ENCODE data around the gene PIP5K1B.

The PIP5K1B gene

DNA sequence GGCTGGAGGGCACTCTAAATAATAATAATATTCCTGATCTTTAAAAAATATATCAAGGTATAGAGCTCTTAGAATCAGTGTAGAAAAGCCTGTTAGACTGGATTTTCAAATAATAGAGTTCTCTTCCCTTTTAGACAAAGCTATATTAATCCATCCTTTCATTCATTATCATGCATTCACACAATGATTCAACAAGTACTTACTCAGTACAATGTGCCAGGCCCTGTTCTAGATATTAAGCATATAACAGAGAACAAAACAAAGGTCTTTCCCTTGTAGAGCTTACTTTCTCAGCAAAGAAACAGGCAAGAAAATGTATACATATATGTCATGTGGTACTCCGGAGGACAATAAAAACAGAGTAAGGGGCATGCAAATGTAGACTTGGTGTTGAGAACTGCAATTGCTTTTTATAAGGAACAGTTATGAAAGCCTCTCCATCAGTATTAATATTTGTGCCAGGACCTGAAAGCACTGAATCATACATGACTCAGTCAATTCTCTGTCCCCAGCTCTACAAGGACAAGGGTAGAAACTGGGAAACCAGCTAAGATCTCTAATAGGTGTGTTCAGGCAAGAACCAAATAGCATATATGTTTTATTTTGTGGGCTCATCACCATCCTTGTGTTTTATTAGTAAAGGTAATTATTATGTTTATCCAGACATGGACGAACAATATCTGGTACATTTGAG lies 72.2 kb downstream of the PIP5K1B start:
- DNase-seq, result no peak

GRCh38 chr9:68778635-68779034 lies 73.6 kb downstream of the PIP5K1B start:
- no peak for DNase-seq

- DNase-seq, result peak; percentile 67
These were observed 74.7 kb downstream of the PIP5K1B start for GRCh38 chr9:68779558-68780379.

GRCh38 chr9:68780380-68780712 lies 75.3 kb downstream of the PIP5K1B start:
- no peak for DNase-seq

GRCh38 chr9:68780720-68781119 lies 75.7 kb downstream of the PIP5K1B start:
- DNase-seq, result no peak

DNA sequence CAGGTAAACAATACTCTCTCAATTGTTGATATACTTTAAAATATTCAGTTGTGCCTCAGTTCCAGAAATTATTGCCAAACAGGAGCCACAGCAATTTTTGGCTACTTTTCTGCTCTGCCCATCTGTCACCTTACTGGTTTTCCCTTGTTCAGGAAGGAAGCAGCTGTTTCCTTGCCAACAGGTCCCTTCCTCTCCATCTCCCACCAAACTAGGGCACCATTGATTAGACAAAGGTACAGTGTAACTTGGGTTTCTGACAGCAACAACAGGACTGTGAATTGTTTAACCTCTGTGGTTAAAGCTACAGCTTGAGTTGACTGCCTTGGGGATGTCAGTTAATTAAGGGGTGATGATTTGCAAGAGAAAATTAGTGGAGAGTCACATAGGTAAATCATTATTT lies 76.9 kb downstream of the PIP5K1B start:
- no peak for DNase-seq

DNA sequence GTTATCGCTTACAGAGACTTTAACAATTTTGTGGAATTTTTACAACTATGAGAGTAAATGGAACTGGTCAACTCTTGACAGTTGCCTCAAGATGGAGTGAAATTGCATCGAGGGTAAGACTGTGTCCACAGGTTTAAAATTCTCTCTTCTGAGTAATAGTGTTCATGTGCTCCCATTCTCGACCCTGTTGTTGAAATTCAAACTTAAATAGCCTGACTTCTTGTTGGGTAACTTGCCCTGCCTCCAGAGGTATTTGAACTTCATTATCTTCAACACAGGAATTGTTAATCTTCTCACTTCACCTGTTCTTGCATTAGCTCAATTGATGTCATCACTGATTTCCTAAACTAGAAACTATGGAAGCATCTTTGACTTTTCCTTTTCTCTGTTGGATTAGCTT lies 77.5 kb downstream of the PIP5K1B start:
- no peak for DNase-seq

DNA sequence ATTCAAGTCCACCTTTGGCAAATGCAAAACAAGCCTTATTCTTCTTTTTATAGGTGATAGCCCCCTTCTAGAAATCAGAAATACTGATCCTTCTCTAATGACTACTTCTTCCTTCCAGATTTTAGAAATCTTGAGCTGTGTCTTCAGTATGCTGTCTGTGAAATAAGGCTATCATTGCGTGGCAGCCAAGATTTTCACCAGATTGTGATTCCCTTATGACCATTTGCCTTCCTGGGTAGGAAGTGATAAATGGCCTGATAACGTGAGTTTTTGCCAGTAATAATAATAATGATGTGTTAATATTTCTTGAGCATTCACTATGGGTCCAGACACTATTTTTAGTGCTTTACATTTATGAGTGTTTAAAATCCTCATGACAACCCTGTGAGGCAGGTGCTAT lies 80.9 kb downstream of the PIP5K1B start:
- no peak for DNase-seq

- no peak for DNase-seq
These were observed 86.1 kb downstream of the PIP5K1B start for GRCh38 chr9:68791169-68791568.

GRCh38 chr9:68793605-68794343 lies 88.7 kb downstream of the PIP5K1B start:
- DNase-seq, result no peak

- no peak for DNase-seq
These were observed 89.9 kb downstream of the PIP5K1B start for GRCh38 chr9:68794898-68795297.

DNA sequence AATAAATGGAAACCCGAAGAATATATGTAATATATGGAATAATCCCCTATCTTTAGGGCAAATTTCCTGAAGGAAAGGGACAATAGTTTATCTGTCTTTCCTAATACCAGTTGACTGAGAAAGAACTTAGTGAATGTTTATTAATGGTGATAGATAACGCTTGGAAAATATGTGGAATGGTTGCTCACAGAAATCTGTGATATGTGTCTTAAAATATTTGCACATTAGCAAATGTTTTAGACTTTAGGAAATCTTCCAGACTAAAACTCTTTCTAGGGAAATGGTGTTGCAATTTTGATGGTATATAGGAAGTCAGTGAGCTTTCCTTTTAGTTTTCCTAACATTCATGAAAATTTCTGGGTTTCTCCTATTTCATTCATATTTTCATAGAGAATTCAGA lies 90.4 kb downstream of the PIP5K1B start:
- DNase-seq, result no peak

DNA sequence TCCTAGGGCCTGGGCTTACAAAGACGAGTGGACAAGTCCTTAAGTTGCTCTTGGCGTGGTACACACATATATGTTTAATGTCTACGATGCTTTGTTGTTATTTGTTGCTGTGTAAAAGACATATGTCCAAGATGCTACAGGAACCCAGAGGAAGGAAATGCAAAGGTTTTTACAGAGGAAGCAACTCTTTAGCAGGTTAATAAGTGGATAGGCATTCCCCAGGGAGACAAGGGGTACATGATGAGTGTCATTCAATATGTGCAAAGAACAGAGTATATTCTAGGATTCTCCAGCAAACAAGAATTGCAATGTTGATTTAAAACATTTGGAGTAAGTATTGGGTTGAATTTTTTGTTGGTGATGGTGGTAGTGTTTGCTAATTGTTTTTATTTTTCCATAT lies 92.1 kb downstream of the PIP5K1B start:
- no peak for DNase-seq

GRCh38 chr9:68798423-68798822 lies 93.4 kb downstream of the PIP5K1B start:
- no peak for DNase-seq

- DNase-seq, result no peak
These were observed 95.8 kb downstream of the PIP5K1B start for GRCh38 chr9:68800836-68801235.

DNA sequence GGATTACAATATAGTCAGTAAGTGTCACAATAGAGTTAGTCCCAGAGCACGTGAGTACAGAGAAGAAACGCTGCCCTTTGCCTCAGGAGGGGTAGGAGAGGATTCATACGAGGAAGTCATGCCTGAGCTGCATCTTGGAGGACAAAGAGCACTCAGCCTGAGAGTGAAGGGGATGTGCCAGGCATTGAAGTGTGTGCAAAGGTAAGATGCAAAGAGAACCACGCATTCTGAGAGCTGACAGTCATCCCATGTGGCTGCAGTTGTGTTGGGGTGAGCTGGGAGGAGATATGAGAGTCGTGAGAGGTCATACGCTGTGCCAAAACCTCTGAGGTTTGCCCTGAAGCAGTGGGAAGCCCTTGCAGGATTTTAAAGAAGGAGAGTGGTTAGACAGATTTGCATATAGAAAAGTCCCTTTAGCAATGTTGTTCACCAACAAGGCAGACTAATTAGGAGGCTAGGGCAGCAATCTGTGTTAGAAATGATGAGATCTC lies 97.5 kb downstream of the PIP5K1B start:
- no peak for DNase-seq

DNA sequence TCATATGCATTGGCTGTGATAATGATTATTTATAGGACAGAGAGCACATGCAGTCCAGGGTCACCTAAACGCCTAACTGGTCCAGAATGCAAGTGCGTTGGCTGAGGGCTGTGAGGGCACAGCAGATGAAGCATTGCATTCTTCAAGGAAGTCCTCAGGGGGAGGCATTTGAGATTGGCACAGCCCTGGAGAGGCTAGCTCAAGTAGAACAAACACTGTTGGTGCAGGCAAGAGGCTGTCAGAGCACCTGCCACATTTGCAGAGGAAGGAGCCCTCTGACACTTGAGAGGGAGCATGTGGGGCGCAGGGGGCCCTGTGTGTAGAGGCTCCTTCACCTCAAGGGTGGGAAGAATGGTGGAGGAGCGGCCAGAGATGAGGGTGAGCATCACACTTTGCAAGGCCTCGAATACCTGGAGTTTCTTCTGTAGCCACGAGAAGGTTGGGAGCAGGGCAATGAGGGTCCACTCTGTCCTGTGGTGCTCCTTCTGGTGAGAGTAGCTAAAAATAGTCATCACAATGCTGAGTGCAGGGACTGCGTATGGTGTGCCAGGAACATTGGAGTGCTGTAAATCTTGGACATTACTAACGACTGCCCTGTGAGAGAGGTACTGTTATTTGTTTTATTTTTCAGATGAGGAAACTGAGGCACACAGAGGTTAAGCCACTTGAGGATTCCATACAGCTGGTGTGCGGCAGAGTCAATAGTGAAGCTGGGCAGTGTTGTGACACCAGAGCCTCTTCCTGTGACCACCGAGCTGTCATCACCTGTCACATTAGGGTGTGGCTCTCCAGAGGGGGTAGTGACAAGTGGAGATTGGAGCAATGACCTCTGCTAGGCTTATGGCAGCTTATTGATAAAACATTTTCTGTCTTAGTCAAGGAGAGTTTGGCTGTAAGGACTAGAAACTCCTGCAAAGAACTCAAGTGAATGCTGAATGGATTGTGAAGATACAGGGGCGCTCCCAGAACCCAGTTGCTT lies 100.2 kb downstream of the PIP5K1B start:
- no peak for DNase-seq

DNA sequence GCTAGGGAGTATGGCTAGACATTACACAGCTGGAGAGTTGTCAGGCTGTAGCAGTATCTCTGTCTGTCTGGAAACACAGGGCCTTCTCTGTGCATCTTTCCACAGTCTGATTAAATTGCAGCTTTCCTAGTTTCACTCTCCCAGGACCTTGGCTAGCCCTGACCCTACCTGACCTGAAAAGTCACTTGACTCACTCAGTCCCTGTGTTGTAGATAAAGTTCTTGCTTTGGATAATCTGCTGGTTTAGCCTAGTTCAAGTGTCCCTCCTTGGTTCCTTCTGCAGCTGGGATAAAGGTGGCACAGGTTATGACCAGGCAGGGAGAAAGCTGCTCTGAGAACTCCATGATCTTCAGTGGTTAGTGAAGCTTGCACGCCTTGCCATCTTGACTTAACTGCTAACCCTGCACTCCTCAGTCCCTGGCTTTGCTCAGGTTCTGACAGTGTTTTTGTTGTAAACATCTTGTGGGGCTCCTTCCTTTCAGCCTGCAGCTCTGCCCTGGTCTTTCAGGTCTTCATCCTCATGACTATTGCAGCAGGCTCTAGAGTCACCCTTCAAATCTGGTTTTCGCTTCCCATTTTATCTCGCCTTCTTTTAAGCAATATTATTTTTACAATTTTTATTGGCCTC lies 101.0 kb downstream of the PIP5K1B start:
- DNase-seq, result no peak

GRCh38 chr9:68808338-68808890 lies 103.4 kb downstream of the PIP5K1B start:
- no peak for DNase-seq

DNA sequence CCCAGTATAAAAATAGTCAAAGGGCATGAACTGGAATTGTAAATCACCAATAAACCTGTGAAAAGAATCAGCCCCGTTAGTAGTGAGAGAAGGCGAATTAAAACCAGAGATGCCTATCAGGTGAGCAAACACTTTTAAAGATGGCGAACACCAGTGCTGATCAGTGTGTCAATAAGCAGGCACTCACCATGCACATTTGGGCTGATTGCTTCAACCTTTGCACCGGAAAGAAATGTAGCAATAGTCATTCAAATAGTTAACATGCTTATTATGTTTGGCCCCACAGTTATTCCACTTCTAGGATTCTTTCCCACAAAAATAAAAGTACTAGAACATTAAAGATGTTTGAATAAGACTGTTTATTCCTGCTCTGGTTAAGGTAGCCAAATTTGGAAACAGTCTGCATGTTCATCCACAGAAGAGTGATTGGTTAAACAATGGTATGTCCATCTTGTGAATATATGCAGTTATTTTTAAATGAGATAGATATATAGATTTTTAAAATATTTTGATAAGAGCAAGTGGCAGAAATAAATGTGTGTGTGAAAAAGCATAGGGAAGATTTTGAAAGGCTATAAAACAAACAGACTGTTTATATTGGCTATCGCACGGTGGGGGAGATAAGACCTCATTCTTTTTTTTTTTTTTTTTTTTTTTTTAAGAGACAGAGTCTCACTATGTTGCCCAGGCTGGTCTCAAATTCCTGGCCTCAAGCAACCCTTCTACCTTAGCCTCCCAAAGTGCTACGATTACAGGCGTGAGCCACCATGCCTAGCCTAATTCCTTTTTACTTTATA lies 112.2 kb downstream of the PIP5K1B start:
- DNase-seq, result no peak

- DNase-seq, result no peak
These were observed 114.0 kb downstream of the PIP5K1B start for GRCh38 chr9:68819065-68819464.
